ENCODE measurements around the gene RPL28. TPM values are rescaled to one million over a fixed set of nuclear protein-coding genes. Genes with fewer than 3 reads are reported as not detected.

RPL28 gene
- total and polyA plus RNA-seq, 2 of the 4 experiments (the other 2 are of a cell fraction) = 386 to 1,693 TPM

- Histone ChIP-seq H2AK5ac (ENCODE audit: low read depth, low read length) (peak overlapping the region; percentile 88), H4K91ac (ENCODE audit: insufficient read depth, low read depth, low read length) (peak overlapping the region; percentile 75), H2BK120ac (ENCODE audit: low read depth, low read length) (peak overlapping the region; percentile 42; the same call in 1 of the 2 replicates), H3K4me2 (ENCODE audit: low read depth, low read length) (peak overlapping the region; percentile 80), H2AK9ac (replicated peaks; ENCODE audit: low read depth, low read length, poor library complexity) (peak overlapping the region; percentile 95), H3K9me3 (ENCODE audit: control insufficient read depth, insufficient read depth, low read length) (no peaks in the 10 kb centered on the region), H3K18ac (ENCODE audit: low read depth, low read length) (peak overlapping the region; percentile 59; the same call in 1 of the 2 replicates), H2BK15ac (ENCODE audit: low read depth, low read length) (no peak overlapping the region), H4K5ac (ENCODE audit: low read depth, low read length) (peak overlapping the region; percentile 29), H3K14ac (replicated peaks; ENCODE audit: low read depth, low read length) (peak overlapping the region; percentile 88), H2BK5ac (ENCODE audit: low read depth, low read length, poor library complexity, severe bottlenecking) (peak overlapping the region; percentile 90), H3K27ac (ENCODE audit: insufficient read depth, low read length) (peak overlapping the region; percentile 97), H3K27me3 (ENCODE audit: control insufficient read depth, insufficient read depth, low read length) (no peaks in the 10 kb centered on the region), H3K23ac (ENCODE audit: low read depth, low read length) (peak overlapping the region; percentile 37; the same call in 1 of the 2 replicates), H3K4me1 (ENCODE audit: control insufficient read depth, insufficient read depth, low read length) (peaks cover 43% of the 10 kb centered on the region), H3K4ac (ENCODE audit: low read depth, low read length) (peak overlapping the region; percentile 94), H2BK20ac (ENCODE audit: low read depth, low read length) (no peak overlapping the region), H4K20me1 (ENCODE audit: insufficient read depth, low read length) (peaks cover 43% of the 10 kb centered on the region), H3K9me1 (ENCODE audit: insufficient read depth, low read length) (peaks cover 9% of the 10 kb centered on the region; the same call in 1 of the 2 replicates), H3K9ac (ENCODE audit: low read depth, low read length) (peak overlapping the region; percentile 87), H3K36me3 (ENCODE audit: control insufficient read depth, insufficient read depth, low read length) (peaks cover 26% of the 10 kb centered on the region), H3K4me3 (ENCODE audit: insufficient read depth, low read depth, low read length) (peak overlapping the region; percentile 89), H2AFZ (replicated peaks; ENCODE audit: low read length, poor library complexity) (peak overlapping the region; percentile 84), H3K79me1 (ENCODE audit: low read depth in 1 of 2, low read length in 2 of 2) (peaks cover 5 to 54% of the 10 kb centered on the region in 2 experiments; a peak in 3 of 4 replicates), H3K56ac (ENCODE audit: extremely low read depth, insufficient read depth, low read length) (peak overlapping the region; percentile 65; the same call in 1 of the 2 replicates), H4K8ac (ENCODE audit: low read depth in 2 of 2, low read length in 2 of 2) (peak overlapping the region in 1 of 2 experiments; percentile 57; a peak in 3 of 4 replicates)
- intact Hi-C loops (cut with micrococcal nuclease) = no loop called here
- 1% methylated on average over 24 of the region's 59 CpGs; no CpG with 5 or more reads in 1 of the 2 experiments for WGBS, 2 experiments (ENCODE audit: extremely low coverage in 2 of 2, insufficient read length in 1 of 2)
- DNase-seq (peak; percentile 76), ATAC-seq (ENCODE audit: low read depth) (peak; percentile 66)
- CTCF ChIA-PET = no interaction called here
- TF ChIP-seq RFX5 (IDR thresholded peaks at IDR 0.05; ENCODE audit: low read depth, low read length) (no peak), CHD1 (IDR thresholded peaks at IDR 0.05; ENCODE audit: low read depth, low read length) (peak; percentile 94), FOS (IDR thresholded peaks at IDR 0.05; ENCODE audit: low read depth, low read length) (no peak), POLR2A (IDR thresholded peaks at IDR 0.05; ENCODE audit: low read depth, low read length) (peak; percentile 68; the same call in 1 of the 2 replicates), RAD21 (IDR thresholded peaks at IDR 0.05; ENCODE audit: low read length) (no peak), USF2 (IDR thresholded peaks at IDR 0.05; ENCODE audit: low read depth, low read length) (no peak), CTCF (conservative IDR thresholded peaks at IDR 0.05; ENCODE audit: low read depth, low read length) (no peak)
- POLR2A ChIA-PET (ENCODE audit: unreplicated experiment) = interaction anchor here (0.6 to 1.4 kb wide), 3 partner anchors 14 to 229 kb away, joined by 3 to 5 read pairs (median 4); partner anchors contain the start of genes TMEM238 and UBE2S
- dilution Hi-C loops (cut with HindIII; ENCODE audit: low sequenced_read_pairs, unreplicated experiment) = no loop called here
- in situ Hi-C loops (cut with MboI; ENCODE audit: low sequenced_read_pairs) = no loop called here
- no TSS peak for BruUV-seq (replicated peaks)
Measured at GRCh38 chr19:55369653-55370304, 16.0 kb upstream of the RPL28 start.

All from IMR-90 (cell line).